Astrocyte (in vitro differentiated cells and primary cell): ENCODE measurements around the gene DGCR2. TPM values are rescaled to one million over a fixed set of nuclear protein-coding genes. Genes with fewer than 3 reads are reported as not detected.
"Not testable (repeated sequence)": the region's sequence is repeated elsewhere in the genome, so short reads cannot be mapped to it uniquely, and the experiment has no call there.

Experiments
- DNase-seq: peaks from one replicate; pipeline ENCODE4 v3.0.0-alpha.2; 2010; ENCODE audit warnings: low read depth
- FAIRE-seq: peaks from 2 replicates; lab custom pipeline; 2011; peaks lifted over from hg19 to GRCh38; lab: Jason Lieb, UNC
- H2AFZ ChIP-seq: 2 replicates; pipeline ENCODE4 v1.6.0; 2012; ENCODE audit warnings: low read depth, low read length, inconsistent platforms
- H3K27ac ChIP-seq: 2 replicates; pipeline ENCODE4 v1.5.1; 2011; ENCODE audit warnings: low read depth, low read length, inconsistent platforms
- H3K27me3 ChIP-seq: 2 replicates; pipeline ENCODE4 v1.6.0; 2011; ENCODE audit warnings: low read length, inconsistent platforms; ENCODE audit not compliant: insufficient read depth
- H3K36me3 ChIP-seq: 2 replicates; pipeline ENCODE4 v1.5.1; 2011; ENCODE audit warnings: low read length, inconsistent platforms; ENCODE audit not compliant: insufficient read depth
- H3K4me1 ChIP-seq: 2 replicates; pipeline ENCODE4 v1.5.1; 2011; ENCODE audit warnings: low read length, inconsistent platforms; ENCODE audit not compliant: insufficient read depth
- H3K4me2 ChIP-seq: 2 replicates; pipeline ENCODE4 v1.6.0; 2012; ENCODE audit warnings: low read length, inconsistent platforms
- H3K4me3 ChIP-seq: 2 replicates; pipeline ENCODE4 v1.5.1; 2011; ENCODE audit warnings: low read depth, mild to moderate bottlenecking, low read length, inconsistent platforms; ENCODE audit not compliant: insufficient read depth
- H3K79me2 ChIP-seq: 2 replicates; pipeline ENCODE4 v1.6.0; 2012; ENCODE audit warnings: mild to moderate bottlenecking, low read length, inconsistent platforms; ENCODE audit not compliant: insufficient read depth
- H3K9ac ChIP-seq: 2 replicates; pipeline ENCODE4 v1.6.0; 2012; ENCODE audit warnings: mild to moderate bottlenecking, low read length, inconsistent platforms
- H3K9me3 ChIP-seq: 2 replicates; pipeline ENCODE4 v1.5.1; 2012; ENCODE audit warnings: low read depth, mild to moderate bottlenecking, low read length, inconsistent platforms; ENCODE audit not compliant: insufficient read depth
- H4K20me1 ChIP-seq: 2 replicates; pipeline ENCODE4 v1.6.0; 2012; ENCODE audit warnings: low read length, inconsistent platforms; ENCODE audit not compliant: insufficient read depth
- H3K27ac Mint-ChIP-seq: one replicate; pipeline ENCODE4 v1.8.0; 2021; ENCODE audit warnings: mild to moderate bottlenecking, mixed read lengths; ENCODE audit not compliant: unreplicated experiment
- H3K27me3 Mint-ChIP-seq: one replicate; pipeline ENCODE4 v1.8.0; 2021; ENCODE audit warnings: low read depth, mixed read lengths; ENCODE audit not compliant: unreplicated experiment
- H3K36me3 Mint-ChIP-seq: one replicate; pipeline ENCODE4 v1.8.0; 2021; ENCODE audit warnings: low read depth, mixed read lengths; ENCODE audit not compliant: unreplicated experiment
- H3K4me1 Mint-ChIP-seq: one replicate; pipeline ENCODE4 v1.8.0; 2021; ENCODE audit warnings: low read depth, mixed read lengths; ENCODE audit not compliant: unreplicated experiment
- H3K4me3 Mint-ChIP-seq: one replicate; pipeline ENCODE4 v1.8.0; 2021; ENCODE audit warnings: mild to moderate bottlenecking, moderate library complexity, mixed read lengths; ENCODE audit not compliant: unreplicated experiment
- H3K9me3 Mint-ChIP-seq: one replicate; pipeline ENCODE4 v1.8.0; 2021; ENCODE audit warnings: mild to moderate bottlenecking, mixed read lengths; ENCODE audit not compliant: unreplicated experiment
- CTCF ChIP-seq: IDR thresholded peaks from 2 replicates; pipeline ENCODE4 v1.5.1; 2011; ENCODE audit warnings: low read depth, mild to moderate bottlenecking, inconsistent platforms, low read length, moderate library complexity; ENCODE audit not compliant: insufficient read depth
- EZH2 ChIP-seq: IDR thresholded peaks from 2 replicates; pipeline ENCODE4 v1.6.1; 2012; ENCODE audit warnings: mild to moderate bottlenecking, low read length, inconsistent platforms; ENCODE audit not compliant: insufficient read depth
- total RNA-seq: library from RNA; stranded (reverse); gene quantifications from 2 replicates; pipeline ENCODE4 v1.2.1, GENCODE V29; 2021

Gene DGCR2
- total RNA-seq, 1 donor from 2014 or later, result 49.4 TPM

GRCh38 chr22:19012308-19012986, 109.8 kb downstream of the DGCR2 start:
- H3K4me3 Mint-ChIP-seq, result no peak overlapping the region
- H2AFZ ChIP-seq, result no peak overlapping the region
- DNase-seq, result no peak

GRCh38 chr22:19011611-19012010, 110.6 kb downstream of the DGCR2 start:
- not testable (repeated sequence) for H3K27ac ChIP-seq, H4K20me1 ChIP-seq, H3K9me3 ChIP-seq, H3K9me3 Mint-ChIP-seq, DNase-seq, FAIRE-seq, H3K79me2 ChIP-seq, H3K4me2 ChIP-seq, H3K9ac ChIP-seq, H3K4me1 Mint-ChIP-seq, H3K4me3 ChIP-seq, H3K4me1 ChIP-seq, H3K27ac Mint-ChIP-seq, H3K36me3 ChIP-seq, H3K4me3 Mint-ChIP-seq, H2AFZ ChIP-seq, H3K27me3 ChIP-seq, H3K36me3 Mint-ChIP-seq
- peaks cover 15% of the 10 kb centered on the region for H3K27me3 Mint-ChIP-seq

More at GRCh38 chr22:19012308-19012986, 109.8 kb downstream of the DGCR2 start:
- Histone ChIP-seq H3K27me3 (peaks cover 3% of the 10 kb centered on the region), H3K4me3 (no peak overlapping the region), H3K4me1 (no peaks in the 10 kb centered on the region), H3K79me2 (no peaks in the 10 kb centered on the region), H3K9me3 (no peaks in the 10 kb centered on the region), H4K20me1 (no peaks in the 10 kb centered on the region), H3K27ac (no peak overlapping the region), H3K9ac (no peak overlapping the region), H3K4me2 (no peak overlapping the region), H3K36me3 (no peaks in the 10 kb centered on the region)
- Mint-ChIP-seq H3K27me3 (peaks cover 10% of the 10 kb centered on the region), H3K4me1 (peaks cover 4% of the 10 kb centered on the region), H3K27ac (no peak overlapping the region), H3K36me3 (no peaks in the 10 kb centered on the region), H3K9me3 (no peaks in the 10 kb centered on the region)
- no peak for FAIRE-seq
- no peak for TF ChIP-seq CTCF
- TF ChIP-seq EZH2, result no peak

- H3K27me3 ChIP-seq, result peaks cover 3% of the 10 kb centered on the region
- H3K27me3 Mint-ChIP-seq, result peaks cover 14% of the 10 kb centered on the region
- no peak overlapping the region for H2AFZ ChIP-seq
- H3K4me3 ChIP-seq, result no peak overlapping the region
- H3K4me2 ChIP-seq, result no peak overlapping the region
- TF ChIP-seq CTCF (no peak), EZH2 (no peak)
- no peaks in the 10 kb centered on the region for H3K9me3 ChIP-seq
- no peaks in the 10 kb centered on the region for H3K79me2 ChIP-seq
- FAIRE-seq (no peak), DNase-seq (no peak)
- no peak overlapping the region for H3K27ac Mint-ChIP-seq
- H3K4me3 Mint-ChIP-seq, result no peak overlapping the region
- H3K36me3 Mint-ChIP-seq, result no peaks in the 10 kb centered on the region
- H4K20me1 ChIP-seq, result no peaks in the 10 kb centered on the region
- H3K9ac ChIP-seq, result no peak overlapping the region
- H3K27ac ChIP-seq, result no peak overlapping the region
- no peaks in the 10 kb centered on the region for H3K4me1 Mint-ChIP-seq
- H3K9me3 Mint-ChIP-seq, result no peaks in the 10 kb centered on the region
- H3K36me3 ChIP-seq, result no peaks in the 10 kb centered on the region
- H3K4me1 ChIP-seq, result no peaks in the 10 kb centered on the region
These were observed 111.1 kb downstream of the DGCR2 start for GRCh38 chr22:19011075-19011474.
